GM12872 (cell line): ENCODE results near the gene PRR36.

ENCODE experiments used
- TF ChIP-seq, protein P1 (sequence below): IDR thresholded peaks from 3 replicates; pipeline ENCODE4 v1.5.1; 2011; ENCODE audit warnings: low read depth, mild to moderate bottlenecking, low read length, moderate library complexity; ENCODE audit not compliant: insufficient read depth

The PRR36 gene

GRCh38 chr19:7865262-7865911, 8.8 kb downstream of the PRR36 start:
- TF ChIP-seq, protein P1, sequence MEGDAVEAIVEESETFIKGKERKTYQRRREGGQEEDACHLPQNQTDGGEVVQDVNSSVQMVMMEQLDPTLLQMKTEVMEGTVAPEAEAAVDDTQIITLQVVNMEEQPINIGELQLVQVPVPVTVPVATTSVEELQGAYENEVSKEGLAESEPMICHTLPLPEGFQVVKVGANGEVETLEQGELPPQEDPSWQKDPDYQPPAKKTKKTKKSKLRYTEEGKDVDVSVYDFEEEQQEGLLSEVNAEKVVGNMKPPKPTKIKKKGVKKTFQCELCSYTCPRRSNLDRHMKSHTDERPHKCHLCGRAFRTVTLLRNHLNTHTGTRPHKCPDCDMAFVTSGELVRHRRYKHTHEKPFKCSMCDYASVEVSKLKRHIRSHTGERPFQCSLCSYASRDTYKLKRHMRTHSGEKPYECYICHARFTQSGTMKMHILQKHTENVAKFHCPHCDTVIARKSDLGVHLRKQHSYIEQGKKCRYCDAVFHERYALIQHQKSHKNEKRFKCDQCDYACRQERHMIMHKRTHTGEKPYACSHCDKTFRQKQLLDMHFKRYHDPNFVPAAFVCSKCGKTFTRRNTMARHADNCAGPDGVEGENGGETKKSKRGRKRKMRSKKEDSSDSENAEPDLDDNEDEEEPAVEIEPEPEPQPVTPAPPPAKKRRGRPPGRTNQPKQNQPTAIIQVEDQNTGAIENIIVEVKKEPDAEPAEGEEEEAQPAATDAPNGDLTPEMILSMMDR, result no peak

DNA sequence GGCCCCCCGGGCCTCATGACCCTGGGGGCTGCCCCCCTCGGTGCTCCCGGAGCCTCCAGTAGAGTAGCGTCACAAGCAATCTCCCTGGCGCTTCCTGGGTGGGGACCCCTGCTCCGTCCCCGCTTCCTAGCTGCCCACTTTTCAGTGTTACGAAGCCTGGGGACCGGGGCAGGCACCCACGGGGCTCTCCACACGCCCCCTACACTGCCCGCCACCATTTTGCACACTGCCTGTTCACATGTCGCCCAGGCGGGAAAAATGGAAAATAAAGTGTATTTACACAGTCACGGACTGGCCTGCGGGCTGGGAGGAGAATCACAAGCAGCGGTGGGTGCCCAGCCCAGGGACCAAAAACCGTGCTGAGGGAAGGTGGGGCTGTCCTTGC, 9.5 kb downstream of the PRR36 start:
- TF ChIP-seq, protein P1, result no peak

DNA sequence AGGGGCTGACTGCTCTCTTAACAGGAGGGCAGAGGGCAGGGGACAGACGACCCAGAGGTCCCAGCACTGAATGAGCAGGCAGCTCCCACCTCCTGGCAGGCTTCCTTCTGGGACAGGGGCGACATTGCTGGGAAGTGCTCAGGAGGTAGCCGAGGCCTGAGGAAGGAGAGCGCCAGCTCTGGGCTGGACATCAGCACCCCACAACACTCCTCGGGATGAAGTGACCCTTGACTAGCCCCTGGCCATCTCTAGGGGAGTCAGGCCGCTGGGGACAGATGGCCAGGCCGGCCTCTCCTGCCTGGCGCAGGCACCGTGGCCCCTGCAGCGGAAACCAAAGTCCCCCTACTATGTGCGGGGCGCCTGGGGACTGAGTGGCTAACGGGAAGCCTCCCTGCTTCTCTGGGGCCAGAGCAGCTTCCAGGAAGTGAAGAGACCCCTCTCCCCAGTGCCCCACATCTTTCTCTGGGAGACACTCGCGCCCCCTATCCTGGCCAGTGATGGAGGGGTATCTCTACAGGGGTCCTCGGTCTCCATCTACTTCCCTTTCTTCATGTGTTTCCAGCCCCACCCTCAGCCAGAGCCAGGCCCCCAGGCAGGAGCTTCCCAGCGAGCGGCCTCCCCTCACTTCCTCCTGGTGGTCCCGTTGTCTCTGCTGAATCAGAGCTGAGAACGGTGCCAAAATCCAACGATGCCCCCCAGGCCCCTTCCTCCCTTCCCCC, 10.1 kb downstream of the PRR36 start:
- TF ChIP-seq, protein P1, result no peak

DNA sequence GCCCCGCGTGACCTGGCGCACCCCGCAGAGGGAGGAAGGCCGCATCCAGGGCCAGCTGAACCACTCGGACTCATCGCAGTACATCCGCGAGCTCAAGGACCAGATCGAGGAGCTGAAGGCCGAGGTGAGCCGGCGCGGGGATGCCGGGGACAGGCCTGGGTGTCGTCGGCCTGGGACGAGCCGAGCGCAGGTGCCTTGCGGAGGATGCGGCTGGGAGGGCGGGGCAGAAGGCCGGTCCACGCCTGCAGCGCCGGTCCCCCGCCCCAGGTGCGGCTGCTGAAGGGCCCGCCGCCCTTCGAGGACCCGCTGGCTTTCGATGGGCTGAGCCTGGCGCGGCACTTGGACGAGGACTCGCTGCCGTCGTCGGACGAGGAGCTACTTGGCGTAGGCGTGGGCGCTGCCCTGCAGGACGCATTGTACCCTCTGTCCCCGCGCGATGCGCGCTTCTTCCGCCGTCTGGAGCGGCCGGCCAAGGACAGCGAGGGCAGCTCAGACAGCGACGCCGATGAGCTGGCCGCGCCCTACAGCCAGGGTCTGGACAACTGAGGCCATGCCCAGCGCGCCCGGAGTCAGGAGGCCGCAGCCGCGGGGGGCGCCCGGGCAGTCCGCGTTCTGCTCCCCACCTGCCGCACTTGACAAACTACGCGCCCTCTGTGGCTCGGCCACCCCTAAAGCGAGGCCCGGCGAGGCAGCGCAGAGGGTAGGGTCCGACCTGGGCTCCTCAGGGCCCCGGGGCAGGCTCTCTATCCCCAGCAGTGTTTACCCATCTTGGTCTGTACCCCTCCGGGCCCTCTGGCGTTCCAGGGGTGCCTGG, 10.8 kb downstream of the PRR36 start:
- TF ChIP-seq, protein P1, result no peak

- TF ChIP-seq, protein P1, result no peak
These were observed 11.7 kb downstream of the PRR36 start for GRCh38 chr19:7862413-7862951.

GRCh38 chr19:7861619-7862412, 12.4 kb downstream of the PRR36 start:
- TF ChIP-seq, protein P1, result no peak
